GM23248 (cell line): Measurements from ENCODE around the gene TMEM117. TPM values are rescaled to one million over a fixed set of nuclear protein-coding genes. Genes with fewer than 3 reads are reported as not detected.

Experiments used
- DNase-seq: peaks from one replicate; pipeline ENCODE4 v3.0.0-alpha.2; 2015
- H2AFZ ChIP-seq: fragments of 200-600 bp; sonication (generic); 2 replicates; pipeline ENCODE4 v1.6.1; 2016; ENCODE audit warnings: antibody characterized with exemption
- H3F3A ChIP-seq: fragments of 200-600 bp; sonication (generic); 2 replicates; pipeline ENCODE4 v1.6.1; 2016; ENCODE audit warnings: mild to moderate bottlenecking, antibody characterized with exemption, mixed run types; ENCODE audit not compliant: insufficient read depth
- H3K27ac ChIP-seq: fragments of 200-600 bp; sonication (generic); 2 replicates; pipeline ENCODE4 v1.5.1; 2016; ENCODE audit warnings: mild to moderate bottlenecking
- H3K27me3 ChIP-seq: fragments of 200-600 bp; sonication (generic); replicated peaks from 2 replicates; pipeline ENCODE4 v1.6.1; 2016; ENCODE audit warnings: mild to moderate bottlenecking; ENCODE audit not compliant: insufficient read depth
- H3K36me3 ChIP-seq: fragments of 200-600 bp; sonication (generic); 2 replicates; pipeline ENCODE4 v1.6.1; 2016; ENCODE audit warnings: low read depth, mild to moderate bottlenecking
- H3K4me1 ChIP-seq: fragments of 200-600 bp; sonication (generic); 2 replicates; pipeline ENCODE4 v1.6.1; 2016; ENCODE audit warnings: mild to moderate bottlenecking; ENCODE audit not compliant: insufficient read depth
- H3K4me2 ChIP-seq: fragments of 200-600 bp; sonication (generic); one replicate; pipeline ENCODE4 v1.6.1; 2016; ENCODE audit warnings: mild to moderate bottlenecking; ENCODE audit not compliant: unreplicated experiment
- H3K4me3 ChIP-seq: fragments of 200-600 bp; sonication (generic); 2 replicates; pipeline ENCODE4 v1.5.1; 2016; ENCODE audit warnings: mild to moderate bottlenecking
- H3K79me2 ChIP-seq: fragments of 200-600 bp; sonication (generic); 2 replicates; pipeline ENCODE4 v1.6.1; 2016; ENCODE audit warnings: mild to moderate bottlenecking; ENCODE audit not compliant: insufficient read depth
- H3K9ac ChIP-seq: fragments of 200-600 bp; sonication (generic); 2 replicates; pipeline ENCODE4 v1.6.1; 2016; ENCODE audit warnings: mild to moderate bottlenecking
- H3K9me2 ChIP-seq: fragments of 200-600 bp; sonication (generic); 2 replicates; pipeline ENCODE4 v1.6.1; 2016; ENCODE audit warnings: mixed run types, mild to moderate bottlenecking, moderate library complexity; ENCODE audit not compliant: insufficient read depth
- H3K9me3 ChIP-seq: fragments of 200-600 bp; sonication (generic); one replicate; pipeline ENCODE4 v1.6.1; 2017; ENCODE audit warnings: low read depth
- H4K20me1 ChIP-seq: fragments of 200-600 bp; sonication (generic); 2 replicates; pipeline ENCODE4 v1.6.0; 2016; ENCODE audit not compliant: insufficient read depth
- EZH2 ChIP-seq: fragments of 200-600 bp; sonication (generic); IDR thresholded peaks from 2 replicates; pipeline ENCODE4 v1.6.1; 2018; ENCODE audit warnings: antibody characterized with exemption, mild to moderate bottlenecking; ENCODE audit not compliant: insufficient read depth, poor library complexity, severe bottlenecking
- EZH2phosphoT487 ChIP-seq: fragments of 200-600 bp; sonication (generic); IDR thresholded peaks from 2 replicates; pipeline ENCODE4 v1.6.1; 2018; ENCODE audit warnings: antibody characterized with exemption, moderate library complexity, mild to moderate bottlenecking, low read depth; ENCODE audit not compliant: insufficient read depth
- WGBS, 2 experiments: methylation state at CpG; one replicate each; pipeline ENCODE4 v1.1.6; 2015 to 2017; ENCODE audit warnings: low lambda C conversion rate in 2 of 2, low coverage in 1 of 2; ENCODE audit errors: missing lambda C conversion rate in 2 of 2; 5-methylcytosine and 5-hydroxymethylcytosine counted together
- in situ Hi-C: fragments of 300-500 bp; cut with MboI; formaldehyde crosslinking; loops from 2 replicates; pipeline ENCODE4 v1.15.0; 2020
- polyA plus RNA-seq: library from polyadenylated mRNA; unstranded; fragments of >200 nt; fragmentation: Nextera tagmentation; extraction: Ambion mirVana; gene quantifications from 2 replicates; pipeline ENCODE4 v1.2.1, GENCODE V29; 2016
- total RNA-seq: library from RNA; depleted of rRNA; stranded (reverse); fragments of >200 nt; shearing (Covaris generic); gene quantifications from 2 replicates; pipeline ENCODE4 v1.2.3, GENCODE V29; 2014

Gene TMEM117
- total and polyA plus RNA-seq, 2 experiments from 2014 or later, result 12.1 to 19.1 TPM

DNA sequence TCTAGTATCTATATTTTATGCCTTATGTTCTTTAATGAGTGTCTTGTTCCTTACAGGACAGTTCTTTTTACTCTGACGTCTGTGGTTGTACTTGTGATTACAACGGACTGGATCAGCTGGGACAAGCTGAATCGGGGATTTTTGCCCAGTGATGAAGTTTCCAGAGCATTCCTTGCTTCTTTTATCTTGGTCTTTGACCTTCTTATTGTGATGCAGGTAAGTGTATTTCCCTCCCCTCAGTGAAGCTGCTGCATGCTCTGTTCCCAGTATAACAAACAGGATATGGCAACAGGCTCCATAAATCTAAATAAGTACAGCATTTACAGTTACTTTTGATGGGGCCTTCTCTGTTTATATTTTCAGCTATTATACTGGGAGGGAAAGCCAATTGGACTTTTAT, 463.6 kb downstream of the TMEM117 start:
- H3K4me3 ChIP-seq, result no peak overlapping the region
- in situ Hi-C loops, result no loop called here
- DNase-seq, result no peak
- H3K36me3 ChIP-seq, result no peaks in the 10 kb centered on the region
- no peak overlapping the region for H3K9ac ChIP-seq
- no peak overlapping the region for H3K27ac ChIP-seq
- no peaks in the 10 kb centered on the region for H3K4me1 ChIP-seq
- TF ChIP-seq EZH2 (no peak), EZH2phosphoT487 (no peak)
- H3K4me2 ChIP-seq, result no peak overlapping the region
- H3F3A ChIP-seq, result no peaks in the 10 kb centered on the region
- H3K9me3 ChIP-seq, result peaks cover 3% of the 10 kb centered on the region
- no peaks in the 10 kb centered on the region for H3K79me2 ChIP-seq
- H4K20me1 ChIP-seq, result no peaks in the 10 kb centered on the region
- no peaks in the 10 kb centered on the region for H3K27me3 ChIP-seq
- 43 to 51% methylated on average over 3 of the region's 3 CpGs for WGBS, 2 experiments
- no peaks in the 10 kb centered on the region for H3K9me2 ChIP-seq
- H2AFZ ChIP-seq, result no peak overlapping the region

DNA sequence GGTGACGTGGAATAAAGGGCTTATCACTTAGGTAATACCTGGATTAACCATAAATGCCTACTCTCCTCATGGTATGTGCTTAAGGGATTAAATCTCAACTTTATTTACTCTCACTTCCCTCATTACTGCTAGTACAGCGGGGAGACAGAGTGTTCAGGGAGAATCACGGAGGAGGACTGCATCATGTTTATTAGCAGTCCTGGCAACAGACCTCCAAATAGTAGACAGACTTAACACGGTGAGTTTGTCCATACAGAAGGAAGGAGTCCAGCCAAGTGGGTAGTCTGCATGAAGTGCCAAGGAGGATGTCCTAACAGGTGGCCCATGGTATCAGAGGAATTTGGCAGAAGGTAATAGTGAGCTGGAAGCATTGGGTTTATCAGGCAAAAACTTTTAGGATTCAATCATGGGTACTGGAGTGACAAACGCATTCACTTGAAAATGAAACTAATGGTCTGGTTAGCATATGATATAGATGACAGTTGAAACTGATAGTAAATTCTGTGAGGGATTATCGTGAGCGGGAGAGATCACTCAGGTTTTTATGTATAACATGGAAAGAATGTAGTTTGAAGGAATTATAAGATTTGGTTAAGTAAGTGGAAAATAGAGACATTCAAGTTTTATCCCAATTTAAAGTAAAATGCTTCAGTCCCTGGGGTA, 471.8 kb downstream of the TMEM117 start:
- DNase-seq, result no peak
- no peaks in the 10 kb centered on the region for H3K4me1 ChIP-seq
- no peak overlapping the region for H2AFZ ChIP-seq
- no peak overlapping the region for H3K4me2 ChIP-seq
- no peak overlapping the region for H3K4me3 ChIP-seq
- H3K9me3 ChIP-seq, result no peaks in the 10 kb centered on the region
- H3K27me3 ChIP-seq, result no peaks in the 10 kb centered on the region
- no peak for TF ChIP-seq EZH2
- TF ChIP-seq EZH2phosphoT487, result no peak
- in situ Hi-C loops, result no loop called here
- no peaks in the 10 kb centered on the region for H4K20me1 ChIP-seq
- H3K36me3 ChIP-seq, result no peaks in the 10 kb centered on the region
- no peak overlapping the region for H3K9ac ChIP-seq
- H3F3A ChIP-seq, result no peaks in the 10 kb centered on the region
- no peak overlapping the region for H3K27ac ChIP-seq
- no peaks in the 10 kb centered on the region for H3K79me2 ChIP-seq
- WGBS, 2 experiments, result 52 to 55% methylated on average over 7 of the region's 7 CpGs
- no peaks in the 10 kb centered on the region for H3K9me2 ChIP-seq

GRCh38 chr12:44313188-44313587, 477.3 kb downstream of the TMEM117 start:
- no peaks in the 10 kb centered on the region for H3K27me3 ChIP-seq
- H3K4me3 ChIP-seq, result no peak overlapping the region
- H3K9me2 ChIP-seq, result no peaks in the 10 kb centered on the region
- no peaks in the 10 kb centered on the region for H3K4me1 ChIP-seq
- no peaks in the 10 kb centered on the region for H3K9me3 ChIP-seq
- H4K20me1 ChIP-seq, result no peaks in the 10 kb centered on the region
- no peak overlapping the region for H3K4me2 ChIP-seq
- no peak overlapping the region for H2AFZ ChIP-seq
- H3K27ac ChIP-seq, result no peak overlapping the region
- H3K36me3 ChIP-seq, result no peaks in the 10 kb centered on the region
- TF ChIP-seq EZH2, result no peak
- TF ChIP-seq EZH2phosphoT487, result no peak
- no peaks in the 10 kb centered on the region for H3F3A ChIP-seq
- no peaks in the 10 kb centered on the region for H3K79me2 ChIP-seq
- H3K9ac ChIP-seq, result no peak overlapping the region
- no peak for DNase-seq
- in situ Hi-C loops, result no loop called here

GRCh38 chr12:44314007-44314500, 478.2 kb downstream of the TMEM117 start:
- Histone ChIP-seq H3K27ac (no peak overlapping the region), H3K36me3 (no peaks in the 10 kb centered on the region), H3K4me1 (no peaks in the 10 kb centered on the region), H4K20me1 (no peaks in the 10 kb centered on the region), H3K9me3 (no peaks in the 10 kb centered on the region), H3K9me2 (no peaks in the 10 kb centered on the region), H3K4me2 (no peak overlapping the region), H3K79me2 (no peaks in the 10 kb centered on the region), H3K9ac (no peak overlapping the region), H3K27me3 (no peaks in the 10 kb centered on the region), H2AFZ (no peak overlapping the region), H3F3A (no peaks in the 10 kb centered on the region), H3K4me3 (no peak overlapping the region)
- TF ChIP-seq EZH2 (no peak), EZH2phosphoT487 (no peak)
- in situ Hi-C loops, result no loop called here
- no peak for DNase-seq
- 54 to 56% methylated on average over 1 of the region's 1 CpG for WGBS, 2 experiments
